GM19238 (cell line): ENCODE results near the gene TBCD.
"Not testable (repeated sequence)": the region's sequence is repeated elsewhere in the genome, so short reads cannot be mapped to it uniquely, and the experiment has no call there.

Experiments
- DNase-seq: peaks from one replicate; pipeline ENCODE4 v3.0.0; 2011; ENCODE audit warnings: low spot score; ENCODE audit not compliant: insufficient read length

TBCD gene

DNA sequence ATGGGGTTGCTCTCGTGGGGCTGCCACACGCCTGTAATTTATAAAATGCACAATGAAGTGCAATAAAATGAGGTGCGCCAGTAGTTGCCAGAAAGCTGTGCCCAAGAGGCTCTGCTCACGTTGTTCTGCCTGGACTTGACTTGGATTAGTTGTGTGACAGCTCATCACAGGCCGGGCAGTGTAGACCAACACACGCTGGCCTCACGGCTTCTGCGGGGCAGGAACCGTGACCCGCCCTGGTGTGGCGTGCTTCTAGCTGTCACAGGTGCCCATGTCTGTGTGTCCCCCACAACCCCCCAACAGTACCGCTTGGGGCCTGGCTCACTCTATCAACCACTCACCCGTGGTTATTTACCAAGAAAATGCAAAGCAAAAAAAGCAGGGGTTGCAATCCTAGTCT is 200.2 kb downstream of the TBCD start:
- DNase-seq = no peak

GRCh38 chr17:82955106-82955505 is 203.2 kb downstream of the TBCD start:
- not testable (repeated sequence) for DNase-seq

DNA sequence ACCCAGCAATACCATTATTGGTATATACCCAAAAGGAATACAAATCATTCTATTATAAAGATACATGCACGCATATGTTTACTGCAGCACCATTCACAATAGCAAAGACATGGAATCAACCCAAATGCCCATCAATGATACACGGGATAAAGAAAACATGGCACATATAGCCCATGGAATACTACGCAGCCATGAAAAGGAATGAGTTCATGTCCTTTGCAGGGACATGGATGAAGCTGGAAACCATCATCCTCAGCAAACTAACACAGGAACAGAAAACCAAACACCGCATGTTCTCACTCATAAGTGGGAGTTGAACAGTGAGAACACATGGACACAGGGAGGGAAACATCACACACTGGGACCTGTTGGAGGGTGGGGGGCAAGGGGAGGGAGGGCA is 203.8 kb downstream of the TBCD start:
- not testable (repeated sequence) for DNase-seq

DNA sequence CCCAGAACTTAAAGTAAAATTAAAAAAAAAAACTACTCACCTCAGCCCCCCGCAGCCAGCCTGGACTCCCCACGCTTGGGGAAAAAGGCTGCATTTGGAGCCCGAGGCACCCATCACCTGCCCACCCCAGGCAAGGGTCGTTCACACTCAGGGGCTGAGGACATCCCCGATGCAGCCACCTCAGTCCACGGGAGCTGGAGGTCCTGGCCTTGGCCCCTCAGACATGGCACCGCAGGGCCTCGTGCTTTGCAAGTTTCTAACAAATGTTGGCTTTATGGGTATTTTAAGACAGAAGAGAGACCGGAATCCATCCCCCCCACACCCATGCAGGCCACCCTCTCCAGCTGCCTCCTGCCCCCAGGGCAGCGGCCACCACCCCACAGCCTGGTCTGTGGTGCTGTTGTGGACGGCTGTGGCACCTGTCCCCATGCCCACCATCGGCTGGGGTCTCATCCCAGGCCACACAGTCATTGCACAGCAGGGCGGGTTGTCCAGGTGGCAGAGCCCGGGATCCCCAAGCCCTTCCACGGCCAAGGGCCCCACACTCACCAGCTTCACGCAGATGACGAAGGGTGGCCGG is 204.4 kb downstream of the TBCD start:
- DNase-seq = no peak

DNA sequence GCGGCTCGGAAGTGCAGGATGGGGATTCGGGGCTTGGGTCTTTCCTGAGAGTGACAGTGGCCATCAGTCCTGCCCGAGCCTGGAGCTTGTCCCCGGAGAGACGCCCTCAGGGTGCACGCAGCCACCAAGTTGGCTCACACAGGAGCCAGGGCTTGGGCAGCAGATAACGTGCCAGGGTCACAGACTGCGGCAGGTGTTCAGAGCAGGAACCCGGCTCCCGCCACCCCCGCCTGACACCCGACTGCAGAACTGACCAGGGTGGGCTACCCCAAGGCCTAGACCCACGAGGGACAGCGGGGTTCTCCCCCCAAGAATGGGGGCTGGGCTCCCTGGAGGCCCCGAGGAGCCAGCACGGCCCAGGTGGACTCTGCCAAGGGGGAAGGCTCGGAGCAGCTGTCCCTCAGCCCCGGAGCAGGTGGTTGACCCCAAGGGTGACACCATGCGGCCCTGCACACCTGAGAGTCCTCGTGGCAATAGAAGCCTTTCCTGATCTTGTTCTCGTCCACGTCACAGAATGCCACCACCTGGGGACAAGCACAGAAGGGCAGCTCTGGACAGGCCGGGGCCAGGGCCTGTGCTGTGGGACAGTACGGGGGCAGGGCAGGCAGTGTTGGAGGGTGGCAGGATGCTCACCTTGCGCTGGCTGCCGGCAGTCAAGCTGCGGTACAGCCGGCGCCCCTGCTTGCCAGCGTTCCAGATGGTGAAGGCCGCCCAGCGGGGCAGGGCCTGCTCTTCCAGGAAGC is 205.0 kb downstream of the TBCD start:
- no peak for DNase-seq

DNA sequence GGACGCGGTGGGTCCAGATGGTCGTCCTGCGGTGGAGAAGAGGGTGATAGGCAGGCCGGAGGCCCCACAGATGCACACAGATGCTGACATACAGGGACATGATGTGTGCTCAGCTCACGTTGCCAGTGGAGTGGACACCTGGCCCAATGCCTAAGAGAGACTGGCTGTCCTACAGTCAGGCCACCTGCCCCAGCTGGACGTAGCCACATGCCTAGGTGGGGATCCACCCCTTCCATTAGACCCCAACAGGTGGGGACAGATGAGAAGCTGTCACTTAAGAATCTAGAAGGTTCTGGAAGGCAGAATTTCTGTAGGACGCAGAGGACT is 205.6 kb downstream of the TBCD start:
- no peak for DNase-seq

- DNase-seq = no peak
Observed at GRCh38 chr17:82957961-82958561, 206.2 kb downstream of the TBCD start.

DNA sequence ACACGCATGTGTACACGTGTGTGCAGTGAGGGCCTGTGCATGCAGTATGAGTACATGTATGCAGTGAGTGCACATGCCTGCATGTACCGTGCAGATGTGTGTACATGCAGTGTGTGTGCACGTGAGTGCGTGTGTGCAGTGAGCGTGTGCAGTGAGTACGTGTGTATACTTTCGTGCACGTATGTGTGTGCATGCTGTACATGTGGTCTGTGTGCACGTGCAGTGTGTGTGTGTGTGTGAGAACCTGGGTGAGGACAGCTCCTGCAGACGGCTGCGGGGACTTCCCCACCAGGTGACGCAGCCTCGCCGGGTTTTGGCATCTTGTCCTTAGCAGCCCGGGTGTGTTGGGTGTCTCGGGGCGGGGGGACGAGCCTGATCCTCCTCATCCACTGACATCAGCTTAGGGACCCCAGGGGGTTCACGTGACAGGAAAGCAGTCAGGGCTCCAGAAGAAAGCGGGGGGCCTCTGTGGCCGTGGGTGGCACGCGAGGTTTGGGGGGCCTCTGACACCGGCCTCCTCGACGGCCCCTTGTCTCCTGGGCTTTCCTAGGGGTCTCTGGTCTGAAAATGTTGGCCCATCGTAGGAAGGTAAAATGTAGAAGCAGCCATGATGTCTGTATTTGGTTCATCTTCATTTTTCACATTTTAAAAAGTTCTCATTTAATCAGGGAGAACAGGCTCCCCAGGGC is 207.5 kb downstream of the TBCD start:
- DNase-seq = no peak

DNA sequence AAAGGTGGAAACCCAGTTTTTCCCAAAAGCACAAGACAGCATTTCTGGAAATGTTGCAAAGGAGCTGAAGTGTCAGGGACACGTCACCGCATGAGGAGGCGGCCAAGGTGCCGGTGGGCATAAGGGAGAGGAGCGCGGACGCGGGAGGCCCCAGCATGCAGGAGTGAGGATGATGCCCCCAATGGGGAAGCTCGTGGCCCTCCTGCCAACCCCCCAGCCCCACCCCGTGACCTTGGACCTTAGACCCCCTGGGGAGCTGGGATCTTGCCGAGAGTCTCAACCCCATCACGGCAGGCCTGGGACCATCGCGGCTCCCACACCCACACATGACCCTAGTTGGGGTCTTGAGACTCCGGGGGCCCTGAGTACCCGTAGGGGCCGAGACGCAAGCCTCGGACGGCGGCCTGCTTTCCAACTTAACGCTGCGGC is 208.1 kb downstream of the TBCD start:
- DNase-seq = no peak

DNA sequence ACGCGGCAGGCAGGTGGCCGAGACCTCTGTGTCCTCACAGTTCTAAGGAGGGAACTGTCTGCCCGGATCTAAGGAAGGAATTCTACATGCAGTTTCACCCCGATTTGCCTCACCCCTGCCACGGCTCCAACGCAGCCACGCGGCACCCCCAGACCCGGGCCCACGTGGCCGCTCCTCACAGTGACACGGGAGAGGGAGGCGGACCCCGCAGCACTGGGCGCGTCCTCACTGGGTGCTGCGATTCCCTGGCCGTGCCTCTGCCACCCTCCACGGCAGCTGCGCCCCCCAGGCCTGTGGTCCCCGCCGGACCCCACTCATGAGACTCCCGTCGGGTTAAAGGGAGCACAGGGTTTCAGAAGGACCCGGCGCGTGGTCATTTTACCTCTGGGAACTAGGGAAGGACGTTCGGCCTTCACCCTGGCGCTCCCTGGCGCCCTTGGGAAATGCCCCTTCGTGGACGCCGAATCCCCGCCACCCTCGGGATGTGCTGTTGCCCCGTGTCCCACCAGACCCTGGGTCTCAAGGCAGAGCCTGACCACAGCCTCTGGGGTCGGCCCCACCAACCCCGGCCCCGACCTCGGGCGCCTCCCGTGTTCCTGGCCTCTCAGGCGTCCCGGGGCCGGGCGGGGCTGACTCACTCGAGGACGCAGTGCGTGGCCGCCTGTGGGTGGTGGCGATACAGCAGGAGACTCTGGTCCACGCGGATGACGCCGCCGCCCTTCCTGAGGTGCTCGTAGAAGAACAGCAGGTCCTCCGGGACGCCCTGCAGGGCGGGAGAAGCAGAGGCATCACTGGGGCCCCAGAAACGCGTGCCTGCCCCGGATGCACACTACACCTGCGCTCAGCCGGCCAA is 208.8 kb downstream of the TBCD start:
- DNase-seq = no peak

GRCh38 chr17:82961366-82962162 is 209.7 kb downstream of the TBCD start:
- DNase-seq = no peak

GRCh38 chr17:82962163-82962720 is 210.4 kb downstream of the TBCD start:
- DNase-seq = no peak

- peak; percentile 41 for DNase-seq
Observed at GRCh38 chr17:82963104-82963950, 211.5 kb downstream of the TBCD start.

- not testable (repeated sequence) for DNase-seq
Observed at GRCh38 chr17:82964451-82964850, 212.6 kb downstream of the TBCD start.

GRCh38 chr17:82964851-82965341 is 213.0 kb downstream of the TBCD start:
- DNase-seq = no peak

DNA sequence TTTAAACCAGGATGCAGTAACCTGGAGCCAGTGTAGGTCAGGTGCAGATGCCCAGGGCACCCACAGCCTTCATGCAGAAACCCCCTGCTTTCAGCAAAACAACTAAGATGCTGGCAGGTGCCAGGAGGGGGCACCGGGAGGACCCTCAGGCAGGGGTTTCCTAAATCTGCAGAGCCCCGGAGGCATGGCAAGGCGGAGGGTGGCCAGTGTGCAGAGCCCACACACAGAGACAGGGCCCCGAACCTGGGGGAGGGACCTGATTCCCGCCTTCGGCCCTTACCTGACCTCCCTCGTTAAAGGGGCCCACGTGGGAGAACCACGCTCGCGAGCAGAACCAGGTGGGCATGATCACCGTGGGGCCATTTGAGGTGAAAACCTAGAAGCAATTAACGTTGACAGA is 213.5 kb downstream of the TBCD start:
- no peak for DNase-seq

GRCh38 chr17:82966415-82966814 is 214.6 kb downstream of the TBCD start:
- no peak for DNase-seq

GRCh38 chr17:82967268-82968032 is 215.6 kb downstream of the TBCD start:
- DNase-seq = no peak
